HCEC 1CT (cell line): ENCODE results near the gene CALN1.

Experiments
- DNase-seq: peaks from one replicate; pipeline ENCODE4 v3.0.0-alpha.2; 2017

CALN1 gene

DNA sequence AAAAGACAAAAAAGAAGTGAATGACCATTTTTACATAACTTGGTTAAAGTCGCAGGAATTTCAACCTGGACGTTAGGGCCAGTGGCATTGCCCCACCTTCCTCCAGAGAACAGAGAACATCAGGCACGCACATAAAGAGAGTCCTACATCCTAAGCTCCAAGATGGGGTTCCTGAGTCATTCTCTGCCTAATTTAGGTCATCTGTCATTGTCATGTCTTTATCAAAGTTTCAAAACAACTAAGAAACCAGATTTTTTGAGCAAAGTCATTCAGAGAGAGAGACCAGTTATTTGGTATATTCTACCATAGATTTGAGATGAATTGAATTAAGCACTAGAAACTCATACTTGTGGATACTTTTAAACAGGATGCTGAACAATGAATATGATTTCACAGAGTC, 241.7 kb downstream of the CALN1 start:
- no peak for DNase-seq

DNA sequence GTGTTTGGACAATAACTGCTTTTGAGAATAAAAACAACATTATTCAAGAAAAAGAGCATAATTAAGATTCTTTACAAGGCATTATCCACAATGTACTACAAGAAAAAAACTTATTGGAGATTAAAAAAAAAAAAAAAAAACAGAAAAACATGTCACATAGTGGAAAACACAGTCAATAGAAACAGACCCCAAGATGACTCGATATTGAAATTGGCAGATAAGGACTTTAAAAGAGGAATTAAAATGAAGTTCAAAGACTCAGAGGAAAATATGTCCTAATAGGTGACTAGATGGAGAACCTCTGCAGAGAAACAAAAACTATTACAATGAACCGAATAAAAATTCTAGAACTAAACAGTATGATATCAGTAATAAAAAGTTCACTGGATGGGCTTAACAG, 248.9 kb downstream of the CALN1 start:
- no peak for DNase-seq

DNA sequence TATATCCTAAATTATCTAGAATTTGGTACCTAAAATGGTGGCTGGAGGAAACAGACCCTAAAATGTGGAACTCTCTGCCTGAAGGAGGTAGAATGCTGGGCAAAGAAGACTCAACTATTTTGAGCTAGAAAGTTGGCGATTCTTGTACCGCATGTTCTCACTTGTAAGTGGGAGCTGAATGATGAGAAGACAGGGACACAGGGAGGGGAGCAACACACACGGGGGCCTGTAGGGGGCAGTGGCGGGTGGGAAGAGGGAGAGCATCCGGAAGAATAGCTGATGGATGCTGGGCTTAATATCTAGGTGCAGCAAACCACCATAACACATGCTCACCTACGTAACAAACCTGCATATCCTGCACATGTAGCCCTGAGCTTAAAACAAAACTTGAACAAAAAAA, 250.6 kb downstream of the CALN1 start:
- DNase-seq, result no peak

DNA sequence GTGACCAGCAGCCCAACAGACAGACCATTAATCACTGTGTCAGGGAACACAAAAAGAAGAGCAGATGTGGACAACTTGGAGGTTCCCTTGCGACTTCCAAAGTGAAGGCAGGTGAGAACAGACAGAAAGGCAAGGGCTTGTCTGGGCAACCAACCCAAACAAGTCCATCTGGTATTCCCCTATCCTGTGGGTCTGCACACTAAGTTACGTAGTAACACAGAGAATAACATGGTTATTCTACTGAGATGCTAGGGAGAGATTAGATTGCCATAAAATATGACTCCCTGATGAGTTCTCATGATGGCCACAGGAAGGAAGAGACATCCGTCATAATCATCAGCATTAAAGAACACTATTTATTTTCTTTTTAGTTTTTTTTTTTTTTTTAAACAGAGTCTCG, 252.2 kb downstream of the CALN1 start:
- DNase-seq, result no peak

DNA sequence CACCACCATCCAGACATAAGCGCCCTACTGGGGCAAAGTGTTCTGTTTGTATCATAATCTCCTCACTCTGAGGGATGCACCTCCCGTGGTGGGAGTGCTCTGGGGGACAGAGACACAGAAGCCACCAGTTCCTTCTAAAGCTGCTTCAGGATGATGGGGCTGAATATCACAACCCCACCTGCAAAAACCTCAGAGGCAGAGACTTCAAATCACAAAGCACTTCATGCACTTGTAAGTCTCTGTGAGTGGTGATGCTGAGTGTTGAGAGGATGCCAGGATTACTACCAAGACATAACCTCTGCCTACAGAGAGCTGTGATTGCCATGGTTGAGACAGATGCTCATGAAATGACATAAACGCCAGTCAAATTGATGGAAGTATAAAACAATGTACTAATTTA, 255.5 kb downstream of the CALN1 start:
- no peak for DNase-seq

GRCh38 chr7:72153132-72153512, 259.0 kb downstream of the CALN1 start:
- no peak for DNase-seq

DNA sequence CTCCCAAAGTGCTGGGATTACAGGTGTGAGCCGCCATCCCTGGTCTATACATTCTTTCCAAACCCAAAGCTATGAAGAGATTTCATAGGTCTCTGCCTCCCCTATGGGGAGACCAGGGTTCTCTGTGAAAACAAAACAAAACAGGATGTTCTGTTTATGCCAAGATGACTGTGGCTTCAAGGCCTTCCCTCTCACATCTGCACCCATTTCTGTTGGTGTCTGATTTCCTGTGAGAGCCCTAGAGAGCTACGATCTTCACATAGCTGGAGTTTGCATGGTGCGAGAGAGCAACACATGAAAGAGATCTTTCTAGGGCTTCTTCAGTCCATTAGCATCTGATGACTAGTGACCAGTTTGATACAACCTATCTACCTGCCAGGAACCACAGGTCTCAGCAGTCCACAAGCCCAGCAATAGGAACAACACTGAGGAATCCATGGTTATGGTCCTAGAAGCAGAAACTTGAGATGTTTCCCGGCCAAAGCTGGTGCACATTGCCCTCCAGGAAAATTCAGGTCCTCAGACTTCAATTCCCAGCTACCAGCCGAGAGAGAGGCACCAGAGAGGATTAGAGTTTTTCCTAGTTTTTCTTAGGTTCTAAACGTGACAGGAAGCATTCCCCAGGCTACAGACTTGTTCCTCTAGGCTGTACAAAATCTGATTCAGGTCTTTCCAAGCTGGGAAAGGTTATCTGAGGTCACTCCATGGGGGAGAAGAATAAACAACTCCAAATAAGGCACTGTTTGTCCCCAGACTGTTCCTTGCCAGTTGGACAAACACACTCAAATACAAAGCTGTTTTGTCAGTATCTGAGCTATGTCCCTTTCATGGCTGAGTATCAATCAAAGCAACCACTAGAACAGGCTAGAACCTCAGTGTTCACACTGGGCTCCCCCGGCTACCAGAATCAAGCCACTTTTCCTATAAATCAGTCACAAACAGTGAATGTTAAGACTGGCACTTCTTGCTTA, 259.7 kb downstream of the CALN1 start:
- no peak for DNase-seq

DNA sequence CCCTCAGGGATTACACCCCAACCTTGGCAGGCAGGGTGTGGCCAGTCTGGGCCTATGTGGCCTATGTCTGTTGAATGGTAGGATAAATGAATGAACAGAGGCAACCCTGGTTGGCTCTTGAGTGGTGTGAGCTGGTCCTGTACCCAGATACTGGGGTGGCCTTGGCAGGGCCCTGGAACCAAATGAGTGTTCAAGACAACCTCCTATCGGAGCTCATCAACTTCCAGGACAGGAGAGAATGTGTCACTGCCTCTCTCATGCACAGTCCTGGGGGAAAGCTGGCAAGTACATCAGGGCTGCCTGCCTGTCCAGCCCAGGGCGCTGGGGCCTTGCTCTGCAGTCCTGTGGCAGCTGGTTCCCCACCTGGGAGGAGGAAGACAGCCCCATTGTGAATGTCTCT, 271.6 kb downstream of the CALN1 start:
- no peak for DNase-seq

DNA sequence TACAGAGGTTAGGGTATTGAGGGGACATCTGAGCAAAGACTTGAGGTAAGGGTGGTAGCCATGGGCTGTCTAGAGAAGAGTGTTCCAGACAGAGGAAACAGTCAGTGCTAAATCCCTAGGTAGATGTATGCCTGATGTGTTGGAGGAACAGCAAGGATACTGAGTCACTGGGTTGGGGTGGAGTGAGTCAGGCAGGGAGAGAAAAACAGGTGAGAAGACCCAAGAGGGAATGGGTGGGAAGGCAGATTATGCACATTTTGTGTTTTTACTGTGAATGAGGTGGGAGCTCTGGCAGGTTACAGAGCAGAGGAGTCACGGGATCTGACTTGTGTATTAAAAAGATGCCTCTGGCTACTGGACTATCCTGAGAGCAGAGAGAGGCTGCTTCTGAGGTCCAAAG, 285.0 kb downstream of the CALN1 start:
- DNase-seq, result no peak

DNA sequence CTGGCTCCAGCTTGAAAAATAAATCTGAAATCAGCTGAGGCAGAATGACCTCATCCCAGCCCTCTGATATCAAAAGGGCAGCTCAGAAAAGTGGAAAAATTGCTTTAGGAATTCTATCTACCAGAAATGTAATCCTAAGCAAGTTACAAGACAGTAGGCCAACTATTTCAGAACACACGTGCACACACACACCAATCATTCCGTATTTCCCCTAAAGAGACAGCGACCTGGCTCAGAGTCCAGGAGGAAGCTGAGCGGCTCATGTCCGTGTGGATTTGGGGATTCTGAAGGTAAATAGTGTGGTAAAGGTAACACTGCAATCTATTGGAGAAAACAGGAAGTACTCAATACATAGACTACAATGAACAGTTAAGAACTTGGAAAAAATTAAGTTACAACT, 288.2 kb downstream of the CALN1 start:
- no peak for DNase-seq

- DNase-seq, result no peak
These were observed 293.8 kb downstream of the CALN1 start for GRCh38 chr7:72118366-72118765.

DNA sequence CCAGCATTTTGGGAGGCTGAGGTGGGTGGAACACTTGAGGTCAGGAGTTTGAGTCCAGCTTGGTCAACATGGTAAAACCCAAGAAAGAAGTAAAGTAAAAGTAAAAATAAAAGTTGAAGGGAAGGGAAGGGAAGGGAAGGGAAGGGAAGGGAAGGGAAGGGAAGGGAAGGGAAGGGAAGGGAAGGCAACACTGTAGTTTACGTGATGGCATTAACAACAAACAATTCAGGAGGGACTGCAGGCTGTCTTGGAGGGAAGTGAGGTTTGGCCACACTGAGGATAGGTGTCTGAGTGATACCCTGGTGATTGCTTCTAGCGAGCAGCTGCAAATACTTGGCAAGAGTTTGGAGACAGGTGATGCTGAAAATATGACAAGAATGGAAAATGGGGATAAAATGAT, 298.0 kb downstream of the CALN1 start:
- no peak for DNase-seq

DNA sequence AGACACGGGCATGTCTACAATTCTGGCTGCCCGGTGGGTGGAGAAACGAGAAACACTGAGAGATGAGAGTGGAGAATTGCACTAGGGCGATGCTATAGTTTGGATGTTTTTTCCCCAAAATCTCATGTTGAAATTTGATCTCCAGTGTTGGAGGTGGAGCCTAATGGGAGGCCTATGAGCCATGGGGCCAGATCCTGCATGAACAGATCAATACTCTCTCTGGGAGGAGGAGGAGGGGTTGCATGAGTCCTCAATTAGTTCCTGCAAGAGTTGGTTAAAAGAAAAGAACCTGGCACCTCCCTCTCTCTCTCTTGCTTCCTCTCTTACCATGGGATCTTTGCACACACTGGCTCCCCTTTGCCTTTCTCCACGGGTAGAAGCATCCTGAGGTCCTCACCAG, 299.1 kb downstream of the CALN1 start:
- no peak for DNase-seq

DNA sequence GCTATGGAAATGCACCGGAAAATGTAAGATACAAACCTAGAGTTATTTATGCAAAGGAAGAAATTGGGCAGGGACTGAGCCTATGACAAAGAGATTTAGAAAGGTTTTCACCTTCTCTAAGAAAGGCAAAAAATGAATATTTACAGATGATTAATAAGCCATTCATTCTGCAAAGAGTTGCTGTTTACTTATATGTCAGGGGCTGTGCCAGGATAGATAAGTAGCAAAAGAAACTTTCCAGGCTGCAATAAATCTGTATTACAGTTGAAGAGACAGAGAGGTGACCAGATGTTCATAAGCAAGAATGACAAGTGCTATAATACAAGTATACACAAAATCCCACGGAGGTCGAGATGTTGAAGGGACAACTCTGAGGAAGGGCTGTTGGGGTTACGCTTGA, 299.6 kb downstream of the CALN1 start:
- DNase-seq, result no peak

GRCh38 chr7:72111086-72111485, 301.1 kb downstream of the CALN1 start:
- DNase-seq, result no peak

- DNase-seq, result no peak
These were observed 302.6 kb downstream of the CALN1 start for GRCh38 chr7:72109566-72109965.

- no peak for DNase-seq
These were observed 305.7 kb downstream of the CALN1 start for GRCh38 chr7:72106405-72106804.

DNA sequence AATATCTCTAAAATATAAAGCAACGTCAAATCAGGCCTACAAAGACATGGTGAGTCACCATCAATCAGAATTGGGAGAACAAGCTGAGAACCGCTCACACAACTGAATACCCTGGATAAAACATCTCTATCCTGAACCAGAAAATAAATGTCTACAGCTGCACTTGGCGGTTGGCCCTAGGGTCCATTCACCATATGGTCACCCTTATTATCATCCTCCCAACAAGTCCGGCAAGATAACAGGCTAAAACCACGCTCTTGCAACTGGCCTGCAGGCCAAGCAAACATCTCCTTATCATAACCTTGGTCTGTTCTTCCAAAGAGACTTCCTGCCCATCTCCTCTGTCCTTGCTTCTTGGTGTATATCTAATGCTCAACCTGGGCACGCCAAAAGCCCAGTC, 310.7 kb downstream of the CALN1 start:
- no peak for DNase-seq

GRCh38 chr7:72099784-72100183, 312.4 kb downstream of the CALN1 start:
- no peak for DNase-seq

DNA sequence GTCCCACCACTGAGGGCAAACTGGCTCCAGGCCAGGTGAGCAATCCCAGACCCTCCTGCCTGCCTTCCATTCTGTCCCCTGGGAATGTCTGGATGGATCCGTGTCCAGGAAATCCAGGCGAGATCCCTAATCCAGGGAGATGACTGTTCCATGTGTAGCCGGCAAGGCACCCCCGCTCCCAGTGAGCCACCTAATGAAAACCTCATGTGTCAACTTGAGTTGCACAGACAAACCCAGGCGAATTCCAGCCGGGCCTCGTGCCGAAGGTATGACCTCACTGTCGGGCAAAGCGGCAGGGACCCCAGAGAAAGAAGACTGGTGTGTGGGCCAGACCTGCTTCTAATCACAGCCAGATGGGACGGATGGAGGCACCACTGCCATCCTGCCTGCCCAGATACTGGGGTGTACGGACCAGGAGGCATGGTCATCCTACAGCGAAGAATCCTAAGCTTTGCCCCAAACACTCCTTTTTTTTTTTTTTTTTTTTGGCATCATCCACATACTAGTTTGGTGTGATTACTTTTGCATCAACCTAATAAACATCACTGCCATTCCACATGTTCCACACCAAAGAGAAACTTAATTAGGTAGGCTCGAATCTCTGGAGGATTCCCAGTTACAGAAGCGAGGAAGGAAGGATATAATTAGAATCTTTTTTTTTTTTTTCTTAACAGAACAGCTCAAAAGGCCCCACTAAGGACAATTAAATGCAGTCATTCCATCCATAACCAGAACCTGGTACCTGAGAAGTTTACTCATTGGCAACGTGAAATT, 313.1 kb downstream of the CALN1 start:
- DNase-seq, result no peak

DNA sequence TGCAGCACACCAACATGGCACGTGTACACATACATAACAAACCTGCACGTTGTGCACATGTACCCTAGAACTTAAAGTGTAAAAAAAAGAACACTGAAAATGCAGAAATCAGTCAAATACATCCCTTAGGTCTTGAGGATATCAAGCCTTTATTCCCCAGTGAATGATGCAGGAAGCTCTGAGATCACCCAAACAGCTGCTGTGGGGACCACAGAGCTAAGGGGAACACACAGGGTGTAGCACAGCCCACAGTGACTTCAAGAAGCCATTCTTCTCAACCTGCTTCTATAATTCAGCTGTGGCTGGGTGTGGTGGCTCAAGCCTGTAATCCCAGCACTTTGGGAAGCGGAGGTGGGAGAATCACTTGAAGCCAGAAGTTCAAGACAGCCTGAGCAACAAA, 314.9 kb downstream of the CALN1 start:
- no peak for DNase-seq

GRCh38 chr7:72092769-72093168, 319.4 kb downstream of the CALN1 start:
- DNase-seq, result no peak

- no peak for DNase-seq
These were observed 324.2 kb downstream of the CALN1 start for GRCh38 chr7:72087926-72088325.

DNA sequence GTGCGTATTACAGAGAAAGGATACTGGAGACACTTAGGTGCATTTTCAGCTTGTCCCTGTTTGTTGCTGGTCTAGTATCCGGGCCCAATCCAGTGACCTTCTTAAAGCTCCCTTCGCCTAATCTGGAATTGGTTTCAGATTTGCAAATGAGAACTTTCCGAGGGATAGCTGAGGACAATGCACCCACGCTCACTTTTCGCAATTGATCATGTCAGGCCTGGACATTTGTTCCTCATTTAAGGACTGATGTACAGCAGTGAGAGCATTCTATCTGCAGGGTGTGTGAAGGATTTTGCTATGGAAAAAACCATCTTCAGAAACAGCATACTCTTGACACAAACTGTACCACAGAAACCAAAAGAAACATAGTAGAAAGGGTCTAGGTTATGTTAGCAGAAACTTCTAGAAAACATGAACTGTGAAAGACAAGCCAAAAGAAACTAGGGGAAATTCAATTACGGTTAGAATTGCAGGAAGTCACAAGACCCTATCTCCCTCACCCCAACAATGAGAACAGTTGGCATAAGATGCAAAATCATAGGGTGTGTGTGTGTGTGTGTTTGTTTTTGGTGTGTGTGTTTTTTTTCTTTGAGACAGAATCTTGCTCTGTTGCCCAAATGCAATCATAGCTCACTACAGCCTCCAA, 331.1 kb downstream of the CALN1 start:
- no peak for DNase-seq
